ENCODE data around the gene CACNA2D2.

Gene CACNA2D2

GRCh38 chr3:50388720-50389413 is 114.6 kb downstream of the CACNA2D2 start:
- no peak for TF ChIP-seq CTCF (IDR thresholded peaks at IDR 0.05; ENCODE audit: borderline replicate concordance, insufficient read depth, low read depth, low read length)
- H3K4me3 ChIP-seq (ENCODE audit: low read depth, low read length), result no peak overlapping the region

GRCh38 chr3:50388016-50388719 is 115.3 kb downstream of the CACNA2D2 start:
- TF ChIP-seq CTCF (IDR thresholded peaks at IDR 0.05; ENCODE audit: borderline replicate concordance, insufficient read depth, low read depth, low read length), result no peak
- no peak overlapping the region for H3K4me3 ChIP-seq (ENCODE audit: low read depth, low read length)

GRCh38 chr3:50385754-50386153 is 117.7 kb downstream of the CACNA2D2 start:
- H3K4me3 ChIP-seq (ENCODE audit: low read depth, low read length), result no peak overlapping the region
- TF ChIP-seq CTCF (IDR thresholded peaks at IDR 0.05; ENCODE audit: borderline replicate concordance, insufficient read depth, low read depth, low read length), result no peak

- H3K4me3 ChIP-seq (ENCODE audit: low read depth, low read length), result no peak overlapping the region
- TF ChIP-seq CTCF (IDR thresholded peaks at IDR 0.05; ENCODE audit: borderline replicate concordance, insufficient read depth, low read depth, low read length), result no peak
Observed at GRCh38 chr3:50383750-50384149, 119.7 kb downstream of the CACNA2D2 start.

GRCh38 chr3:50382722-50383121 is 120.7 kb downstream of the CACNA2D2 start:
- no peak for TF ChIP-seq CTCF (IDR thresholded peaks at IDR 0.05; ENCODE audit: borderline replicate concordance, insufficient read depth, low read depth, low read length)
- no peak overlapping the region for H3K4me3 ChIP-seq (ENCODE audit: low read depth, low read length)

- no peak for TF ChIP-seq CTCF (IDR thresholded peaks at IDR 0.05; ENCODE audit: borderline replicate concordance, insufficient read depth, low read depth, low read length)
- H3K4me3 ChIP-seq (ENCODE audit: low read depth, low read length), result no peak overlapping the region
Observed at GRCh38 chr3:50381383-50381782, 122.1 kb downstream of the CACNA2D2 start.

All from GM12875 (cell line).